Fibroblast of lung (primary cell): Measurements from ENCODE around the gene ZNF474. TPM values are rescaled to one million over a fixed set of nuclear protein-coding genes. Genes with fewer than 3 reads are reported as not detected.
A peak's percentile ranks its signal among the peaks of the same experiment; 100 is the strongest.

Source experiments
- DNase-seq, 2 donors: peaks; one replicate each; pipeline versions ENCODE4 v3.0.0 to v3.0.0-alpha.2; 2010; ENCODE audit warnings: low read depth in 2 of 2
- H2AFZ ChIP-seq: 2 replicates; pipeline ENCODE4 v1.5.1; 2012; ENCODE audit warnings: low read length, control low read depth, inconsistent platforms
- H3K27ac ChIP-seq: 2 replicates; pipeline ENCODE4 v1.5.1; 2011; ENCODE audit warnings: low read length, control low read depth; ENCODE audit not compliant: insufficient read depth
- H3K27me3 ChIP-seq: 2 replicates; pipeline ENCODE4 v1.5.1; 2011; ENCODE audit warnings: mild to moderate bottlenecking, low read length; ENCODE audit not compliant: control insufficient read depth, insufficient read depth
- H3K36me3 ChIP-seq: 2 replicates; pipeline ENCODE4 v1.5.1; 2011; ENCODE audit warnings: low read length; ENCODE audit not compliant: control insufficient read depth, insufficient read depth
- H3K4me1 ChIP-seq: 2 replicates; pipeline ENCODE4 v1.5.1; 2011; ENCODE audit warnings: low read length; ENCODE audit not compliant: control insufficient read depth, insufficient read depth; ENCODE audit errors: extremely low read depth
- H3K4me2 ChIP-seq: 2 replicates; pipeline ENCODE4 v1.5.1; 2011; ENCODE audit warnings: low read length, control low read depth; ENCODE audit not compliant: insufficient read depth; ENCODE audit errors: extremely low read depth
- H3K4me3 ChIP-seq, 4 experiments: fragments of 200-600 bp in 1 of 4; sonication (generic) in 1 of 4; replicated peaks in 1 of 4; 2 replicates each; pipeline ENCODE4 v1.5.1; 2011 to 2016; ENCODE audit warnings: low read length in 4 of 4, low read depth in 3 of 4, mild to moderate bottlenecking in 3 of 4, control low read depth in 2 of 4, inconsistent platforms in 1 of 4, mixed read lengths in 1 of 4; ENCODE audit not compliant: insufficient read depth in 1 of 4; ENCODE audit errors: control extremely low read depth in 1 of 4
- H3K79me2 ChIP-seq: 2 replicates; pipeline ENCODE4 v1.5.1; 2012; ENCODE audit warnings: mild to moderate bottlenecking, low read length, inconsistent platforms; ENCODE audit not compliant: control insufficient read depth, insufficient read depth
- H3K9ac ChIP-seq: 2 replicates; pipeline ENCODE4 v1.5.1; 2011; ENCODE audit warnings: mild to moderate bottlenecking, low read length, control low read depth; ENCODE audit not compliant: insufficient read depth
- H3K9me3 ChIP-seq: 2 replicates; pipeline ENCODE4 v1.5.1; 2012; ENCODE audit warnings: low read depth, low read length; ENCODE audit not compliant: control insufficient read depth, insufficient read depth
- H4K20me1 ChIP-seq: 2 replicates; pipeline ENCODE4 v1.5.1; 2011; ENCODE audit warnings: low read length; ENCODE audit not compliant: control insufficient read depth, insufficient read depth; ENCODE audit errors: extremely low read depth
- CTCF ChIP-seq, 2 donors: IDR thresholded peaks in 1 of 2; conservative IDR thresholded peaks in 1 of 2; 1 replicate in 1 of 2; 2 replicates in 1 of 2; pipeline ENCODE4 v1.5.1; 2011 to 2012; ENCODE audit warnings: low read length in 2 of 2, control low read depth in 1 of 2, inconsistent platforms in 1 of 2, low read depth in 1 of 2, mild to moderate bottlenecking in 1 of 2
- EZH2 ChIP-seq: IDR thresholded peaks from 2 replicates; pipeline ENCODE4 v1.5.1; 2012; ENCODE audit warnings: low read length, control low read depth, mild to moderate bottlenecking; ENCODE audit errors: missing control alignments
- polyA plus RNA-seq, 2 donors: library from polyadenylated mRNA; depleted of rRNA in 1 of 2; stranded (reverse) in 1 of 2; unstranded in 1 of 2; fragments of >200 nt; gene quantifications; 2 replicates each; pipeline ENCODE4 v1.2.1, GENCODE V29; 2011 to 2012; ENCODE audit warnings: missing spikeins in 1 of 2
- total RNA-seq: library from RNA; depleted of rRNA; stranded (reverse); fragments of >200 nt; gene quantifications from 2 replicates; pipeline ENCODE4 v1.2.1, GENCODE V29; 2014

ZNF474 gene
- total and polyA plus RNA-seq, 2 donors (not counting 1 experiment from before 2014, with no cell fraction given): 0.17 to 0.20 TPM

- Histone ChIP-seq H2AFZ (peak overlapping the region; percentile 60), H4K20me1 (no peaks in the 10 kb centered on the region), H3K9me3 (no peaks in the 10 kb centered on the region), H3K27ac (peak overlapping the region; percentile 82), H3K4me2 (peak overlapping the region; percentile 66), H3K27me3 (no peaks in the 10 kb centered on the region), H3K4me3 (peak overlapping the region in 1 of 4 experiments; percentile 9), H3K36me3 (no peaks in the 10 kb centered on the region), H3K4me1 (peaks cover 27% of the 10 kb centered on the region), H3K79me2 (no peaks in the 10 kb centered on the region), H3K9ac (no peak overlapping the region)
- peak; percentile 59 to 97 for DNase-seq
- TF ChIP-seq EZH2 (no peak), CTCF (conservative IDR thresholded peaks at IDR 0.05 in 1 of 2, IDR thresholded peaks at IDR 0.05 in 1 of 2; ENCODE audit: low read depth in 1 of 2, low read length in 2 of 2) (no peak)
These were observed 51.7 kb downstream of the ZNF474 start for GRCh38 chr5:122180863-122181548.

GRCh38 chr5:122181863-122182262 is 52.5 kb downstream of the ZNF474 start:
- no peak overlapping the region for H2AFZ ChIP-seq
- no peak for DNase-seq
- H3K9ac ChIP-seq: no peak overlapping the region
- H3K9me3 ChIP-seq: no peaks in the 10 kb centered on the region
- H3K27ac ChIP-seq: peak overlapping the region; percentile 82
- H3K4me2 ChIP-seq: peak overlapping the region; percentile 66
- H3K36me3 ChIP-seq: no peaks in the 10 kb centered on the region
- no peaks in the 10 kb centered on the region for H3K27me3 ChIP-seq
- no peaks in the 10 kb centered on the region for H4K20me1 ChIP-seq
- H3K4me1 ChIP-seq: peaks cover 27% of the 10 kb centered on the region
- TF ChIP-seq CTCF (conservative IDR thresholded peaks at IDR 0.05 in 1 of 2, IDR thresholded peaks at IDR 0.05 in 1 of 2; ENCODE audit: low read depth in 1 of 2, low read length in 2 of 2): no peak
- no peak for TF ChIP-seq EZH2
- H3K79me2 ChIP-seq: no peaks in the 10 kb centered on the region
- peak overlapping the region in 1 of 4 experiments; percentile 17 for H3K4me3 ChIP-seq

- TF ChIP-seq CTCF (conservative IDR thresholded peaks at IDR 0.05 in 1 of 2, IDR thresholded peaks at IDR 0.05 in 1 of 2; ENCODE audit: low read depth in 1 of 2, low read length in 2 of 2) (no peak), EZH2 (no peak)
- peak overlapping the region; percentile 82 for H3K27ac ChIP-seq
- H4K20me1 ChIP-seq: no peaks in the 10 kb centered on the region
- peak overlapping the region; percentile 66 for H3K4me2 ChIP-seq
- H2AFZ ChIP-seq: peak overlapping the region; percentile 40
- H3K79me2 ChIP-seq: no peaks in the 10 kb centered on the region
- H3K9me3 ChIP-seq: no peaks in the 10 kb centered on the region
- H3K9ac ChIP-seq: no peak overlapping the region
- H3K36me3 ChIP-seq: no peaks in the 10 kb centered on the region
- peak; percentile 85 to 92 for DNase-seq
- H3K4me1 ChIP-seq: peaks cover 27% of the 10 kb centered on the region
- H3K27me3 ChIP-seq: no peaks in the 10 kb centered on the region
- H3K4me3 ChIP-seq: peak overlapping the region in 1 of 4 experiments; percentile 17
These were observed 53.2 kb downstream of the ZNF474 start for GRCh38 chr5:122182491-122182921.
